Stimulated activated naive CD8-positive, alpha-beta T cell treated with anti-CD3 and anti-CD28 coated beads, Interleukin-15, Interleukin-2, amounts not matched to agents 100 U/mL and 50 U/mL, for 24 hours (primary cell): Measurements from ENCODE around the gene PRUNE2.

Experiments
- ATAC-seq: fragments of 150-1000 bp; cut with Tn5 transposase; one replicate; pipeline ENCODE4 v1.10.0; 2021
- DNase-seq: peaks from one replicate; pipeline ENCODE4 v3.0.0; 2021

PRUNE2 gene

DNA sequence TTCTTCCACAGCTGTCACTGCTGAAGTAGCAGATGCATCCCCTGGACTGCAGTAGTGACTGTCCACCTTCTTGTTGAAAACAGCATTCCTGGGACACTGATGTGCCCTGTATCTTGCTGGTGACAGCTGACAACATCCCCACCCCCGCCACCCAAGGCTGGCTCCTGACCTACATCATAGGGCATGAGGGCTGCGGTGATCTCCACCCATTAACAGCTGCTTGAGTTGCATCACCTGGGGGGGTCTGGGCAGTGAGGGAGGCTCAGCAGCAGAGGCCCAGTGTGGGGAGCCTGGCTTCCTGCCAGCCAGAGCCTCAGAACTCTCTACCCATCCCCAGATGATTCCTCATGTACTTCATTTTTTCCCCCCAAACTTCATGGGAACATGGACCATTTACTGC, 4.1 kb downstream of the PRUNE2 start:
- no peak for DNase-seq
- no peak for ATAC-seq

DNA sequence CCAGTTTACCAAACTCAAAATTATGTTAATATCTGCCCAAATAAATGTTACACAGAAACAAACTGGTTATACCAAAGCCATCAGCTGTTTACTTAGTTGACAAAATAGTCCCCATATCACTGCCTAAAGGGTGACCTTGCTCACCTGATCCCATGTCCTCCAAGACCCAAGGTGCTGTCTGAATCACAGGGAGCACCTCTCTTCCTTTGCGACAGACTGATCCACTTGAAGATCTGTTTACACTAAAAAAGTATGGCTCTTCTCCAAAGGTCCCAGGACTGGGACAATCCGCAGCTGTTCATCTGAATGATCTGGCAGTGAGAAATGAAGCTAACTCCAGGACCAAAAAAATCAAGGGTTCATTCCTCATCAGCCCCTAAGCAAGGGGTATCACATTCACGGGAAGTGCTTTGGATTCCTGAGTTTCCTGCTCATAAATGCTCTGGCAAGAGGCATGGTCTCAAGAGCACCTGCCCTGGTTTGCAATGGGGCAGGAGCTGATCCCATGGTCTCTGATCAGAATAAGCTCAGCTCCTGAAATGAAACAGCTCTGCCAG, 5.0 kb downstream of the PRUNE2 start:
- no peak for ATAC-seq
- no peak for DNase-seq

DNA sequence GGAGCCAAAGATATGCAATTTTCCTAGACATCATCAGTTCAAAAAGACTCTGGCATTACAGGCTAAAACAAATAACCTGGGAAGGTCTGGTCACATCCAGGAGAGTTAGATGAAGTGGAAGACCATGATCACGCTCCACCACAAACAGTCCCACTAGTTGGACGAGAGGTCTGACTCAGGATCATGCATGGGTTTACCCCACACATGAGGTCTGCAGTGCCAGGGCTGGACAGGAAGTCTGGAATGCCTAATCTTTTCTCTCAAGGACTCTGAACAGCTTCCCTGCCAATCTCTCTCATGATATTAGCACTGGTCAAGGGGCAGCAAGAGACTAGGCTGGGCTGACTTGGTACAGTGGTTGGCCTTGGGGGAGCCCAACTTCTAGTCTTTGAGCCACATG, 7.1 kb downstream of the PRUNE2 start:
- DNase-seq (no peak), ATAC-seq (no peak)

DNA sequence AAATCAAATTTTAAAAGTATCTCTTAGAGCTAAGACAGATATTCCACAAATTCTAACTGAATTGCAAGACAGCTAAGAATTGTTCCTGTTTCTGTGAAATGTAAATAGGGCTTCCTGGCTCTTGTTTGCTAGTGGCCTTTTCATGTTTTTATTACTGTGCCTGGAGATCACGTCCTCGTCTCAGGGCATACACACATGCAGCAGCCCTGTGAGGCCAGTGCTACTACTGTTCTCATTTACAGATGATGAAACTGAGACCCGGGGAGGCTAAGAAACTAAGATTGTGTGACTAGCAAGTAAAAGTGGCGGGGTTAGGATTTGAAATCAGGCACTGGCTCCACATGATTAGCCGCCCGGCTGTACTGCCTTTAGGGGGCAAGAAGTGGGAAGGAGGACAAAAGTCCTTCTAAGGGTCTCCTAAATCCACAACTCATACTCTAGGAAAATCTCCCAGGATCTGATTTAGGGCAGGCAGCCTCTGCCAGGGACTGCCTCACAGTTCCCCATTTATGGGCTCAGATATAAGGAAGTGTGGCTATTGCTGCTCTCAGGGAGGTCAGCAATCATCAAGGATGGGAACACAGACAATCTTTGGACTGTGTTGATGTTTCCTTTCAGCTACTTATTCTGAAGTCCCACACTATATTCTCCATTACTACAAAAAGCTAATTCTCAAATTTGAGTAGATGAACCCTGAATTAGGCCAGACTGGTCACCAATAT, 7.9 kb downstream of the PRUNE2 start:
- ATAC-seq (no peak), DNase-seq (no peak)

DNA sequence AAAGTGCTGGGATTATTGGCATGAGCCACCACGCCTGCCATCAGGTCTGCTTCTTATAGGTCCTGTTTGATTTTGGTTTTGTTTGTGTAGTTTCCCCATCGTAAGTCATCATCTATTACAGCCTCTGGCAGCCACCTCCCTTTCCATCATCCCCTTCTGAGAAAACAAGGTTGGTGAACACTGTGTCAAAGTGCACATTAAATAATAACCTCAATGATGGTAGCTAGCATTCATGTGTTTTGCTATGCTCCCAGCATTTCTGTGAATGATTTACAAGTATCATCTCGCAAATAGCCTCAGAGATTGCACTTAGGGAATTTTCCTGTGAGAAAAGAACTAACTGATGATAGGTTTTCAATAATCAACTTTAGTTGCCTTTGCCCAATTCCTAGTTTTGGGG, 9.9 kb downstream of the PRUNE2 start:
- DNase-seq: no peak

DNA sequence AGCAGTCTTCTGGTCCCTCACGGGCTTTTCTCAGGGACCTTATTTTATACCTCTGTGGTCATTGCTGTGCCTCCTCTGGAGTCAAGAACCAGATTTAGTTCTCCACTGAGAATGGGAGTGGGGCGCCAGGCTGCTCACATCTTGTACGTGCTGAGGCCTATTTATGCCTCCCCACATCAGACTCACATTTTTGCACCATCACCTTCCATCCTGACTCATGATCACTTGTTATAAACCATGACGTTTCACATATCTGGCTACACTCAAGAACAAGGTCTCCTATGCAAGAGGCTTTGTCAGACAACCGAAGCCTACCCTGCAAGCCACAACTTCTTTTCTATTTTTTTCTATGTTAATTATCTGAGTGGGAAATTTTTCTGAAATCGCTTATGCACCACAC, 10.7 kb downstream of the PRUNE2 start:
- ATAC-seq: no peak
- DNase-seq: no peak

More for the DNA sequence above, 9.9 kb downstream of the PRUNE2 start:
- ATAC-seq: no peak

DNA sequence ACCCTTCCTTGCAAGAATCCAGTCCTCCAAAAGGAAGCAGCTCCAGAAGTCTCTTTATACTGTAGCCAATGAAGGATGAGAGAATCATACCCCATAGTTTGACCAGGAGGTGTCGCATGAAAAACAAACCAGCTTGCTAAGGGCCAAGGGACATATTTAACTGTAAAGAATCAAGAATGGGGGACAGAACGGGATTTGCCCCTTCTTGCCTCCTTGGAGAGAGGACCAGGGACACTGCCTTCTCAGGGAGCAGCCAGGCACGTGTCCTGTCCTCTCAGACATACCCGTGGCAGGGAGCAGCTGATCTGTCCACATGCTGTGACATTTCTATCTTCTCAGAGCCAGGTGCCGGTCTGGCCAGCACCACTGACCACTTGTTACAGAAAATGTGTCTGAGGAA, 11.7 kb downstream of the PRUNE2 start:
- ATAC-seq (no peak), DNase-seq (no peak)

DNA sequence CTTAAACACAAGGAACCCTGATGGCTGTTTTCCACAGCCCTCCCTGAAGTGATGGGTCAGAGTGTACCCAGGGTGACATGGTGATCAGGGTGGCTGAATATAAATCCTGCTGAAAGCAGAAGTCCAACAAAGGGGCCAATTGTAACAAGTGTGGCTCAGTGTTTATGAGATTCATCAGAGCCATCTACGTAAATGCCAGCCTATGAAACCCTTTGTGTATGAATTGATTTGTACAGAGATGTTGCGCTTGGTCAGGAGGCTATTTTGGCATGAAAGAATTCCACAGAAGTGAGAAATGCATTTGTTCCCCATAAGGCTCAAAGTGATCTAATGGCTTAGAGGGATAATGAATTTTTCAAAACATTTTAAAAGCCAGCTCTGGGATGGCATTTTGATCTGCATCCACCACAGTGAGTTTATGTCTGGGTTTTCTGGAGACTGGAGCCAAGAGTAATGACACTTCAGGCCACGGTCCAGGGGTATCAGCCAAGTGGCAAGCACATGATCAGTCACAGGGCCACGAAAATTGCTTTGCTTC, 12.4 kb downstream of the PRUNE2 start:
- no peak for ATAC-seq
- DNase-seq: no peak

DNA sequence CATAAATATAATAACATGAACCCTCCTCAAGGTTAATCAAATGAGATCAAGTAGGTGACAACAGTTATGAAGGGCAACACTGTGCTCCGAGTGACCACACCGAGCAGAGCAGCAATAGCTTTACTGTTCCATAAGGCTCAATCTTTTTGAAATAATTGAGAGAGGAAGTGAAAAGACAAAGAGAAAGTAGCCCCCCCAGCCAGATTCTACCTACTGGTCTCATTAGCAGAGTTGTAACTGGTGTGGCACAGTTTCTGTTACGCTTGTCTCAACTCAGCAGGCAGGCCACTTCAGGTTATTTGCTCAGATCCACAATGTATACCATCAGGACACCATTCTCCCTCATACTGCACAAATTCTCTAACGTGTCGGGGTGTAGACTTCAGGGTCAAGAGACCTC, 14.0 kb downstream of the PRUNE2 start:
- no peak for ATAC-seq

DNA sequence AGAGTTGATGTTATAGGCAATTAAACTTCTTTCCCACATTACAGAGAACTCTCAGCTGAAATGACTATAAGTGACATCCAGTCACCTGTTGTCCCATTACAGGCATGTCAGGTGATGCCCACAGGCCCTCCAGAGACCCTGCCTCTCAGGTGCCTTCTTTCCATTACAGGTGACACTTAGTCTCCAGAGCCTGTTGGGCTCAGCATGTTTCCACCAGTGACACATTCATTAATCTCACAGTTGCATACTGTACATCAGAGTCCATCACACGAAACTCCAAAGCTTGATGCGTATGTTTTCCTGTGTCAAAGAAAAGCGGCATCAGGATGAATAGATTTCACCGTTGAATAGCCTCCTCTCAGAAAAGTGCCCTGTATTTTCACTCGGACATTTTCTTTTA, 14.6 kb downstream of the PRUNE2 start:
- no peak for ATAC-seq
- DNase-seq: no peak

More for the DNA sequence above, 14.0 kb downstream of the PRUNE2 start:
- DNase-seq: no peak

DNA sequence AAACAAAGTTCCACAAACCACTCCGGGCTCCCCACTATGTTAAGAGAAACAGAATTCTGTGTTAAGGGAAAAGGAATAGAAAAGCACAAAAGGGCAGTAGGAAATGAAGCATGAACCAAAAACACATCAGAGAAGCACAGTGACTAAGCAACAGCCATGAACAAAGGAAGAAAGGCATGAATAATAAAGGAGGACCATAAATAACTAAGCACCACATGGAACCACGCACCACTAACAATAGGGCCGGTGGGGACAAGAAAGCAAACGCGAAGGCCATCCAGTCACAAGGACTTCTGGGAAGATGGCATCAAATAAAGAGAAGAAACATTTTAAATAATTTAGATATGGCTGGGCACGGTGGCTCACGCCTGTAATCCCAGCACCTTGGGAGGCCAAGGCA, 18.0 kb downstream of the PRUNE2 start:
- DNase-seq: no peak
- no peak for ATAC-seq

DNA sequence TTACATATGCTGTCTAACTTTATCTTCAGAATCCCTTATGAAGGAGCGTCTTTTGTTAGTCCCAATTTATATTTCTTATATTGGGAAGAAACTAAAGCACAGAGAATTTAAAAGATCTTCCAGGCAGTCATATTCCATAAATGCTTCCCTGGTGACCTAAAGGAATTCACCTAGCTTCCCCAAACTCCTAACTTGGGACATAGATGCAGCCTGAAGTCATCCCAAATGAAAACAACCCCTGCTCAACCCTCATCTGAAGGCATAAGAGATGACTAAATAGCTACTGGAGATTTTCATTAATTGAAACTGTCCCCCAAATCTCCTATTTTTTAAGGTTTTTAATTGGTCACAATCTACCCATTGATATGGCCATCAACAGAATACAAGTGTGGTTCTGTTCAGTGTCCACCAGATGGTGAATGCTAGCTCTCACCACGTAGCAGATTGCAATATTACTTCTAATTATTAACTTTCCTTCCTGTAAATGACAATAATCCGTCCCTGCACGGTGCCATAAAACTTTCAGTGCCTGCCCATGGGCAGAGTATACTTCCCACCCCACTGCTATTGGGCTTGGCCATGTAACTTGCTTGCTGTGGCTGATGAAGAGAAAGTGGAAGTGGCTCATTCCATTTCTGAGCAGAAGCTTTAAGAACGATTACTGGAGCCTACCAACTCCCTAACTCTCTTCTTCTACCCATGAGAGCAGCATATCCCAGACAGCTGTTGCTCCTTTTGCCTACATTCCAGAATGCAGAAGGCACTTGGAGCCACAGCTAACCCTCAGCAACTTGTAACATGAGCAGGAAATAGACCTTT, 18.7 kb downstream of the PRUNE2 start:
- DNase-seq (no peak), ATAC-seq (no peak)

DNA sequence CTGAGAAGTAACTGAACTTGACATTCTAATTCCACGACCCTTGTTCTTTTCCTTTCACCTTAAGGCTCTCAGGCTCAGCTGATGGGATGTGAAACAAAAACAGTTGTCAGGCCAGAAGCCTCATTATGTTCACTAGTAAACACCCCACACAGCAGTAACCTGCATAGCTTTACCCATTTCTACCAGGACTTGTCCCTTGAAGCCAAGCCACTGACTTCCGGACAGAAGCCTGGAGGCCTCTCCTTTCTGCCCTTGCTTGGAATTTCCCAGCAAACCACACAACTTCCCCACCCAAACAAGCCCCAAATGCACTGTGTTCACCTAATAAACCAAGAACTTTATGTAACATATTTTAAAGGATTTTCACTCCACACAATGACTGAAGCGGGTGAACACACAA, 19.6 kb downstream of the PRUNE2 start:
- no peak for ATAC-seq

DNA sequence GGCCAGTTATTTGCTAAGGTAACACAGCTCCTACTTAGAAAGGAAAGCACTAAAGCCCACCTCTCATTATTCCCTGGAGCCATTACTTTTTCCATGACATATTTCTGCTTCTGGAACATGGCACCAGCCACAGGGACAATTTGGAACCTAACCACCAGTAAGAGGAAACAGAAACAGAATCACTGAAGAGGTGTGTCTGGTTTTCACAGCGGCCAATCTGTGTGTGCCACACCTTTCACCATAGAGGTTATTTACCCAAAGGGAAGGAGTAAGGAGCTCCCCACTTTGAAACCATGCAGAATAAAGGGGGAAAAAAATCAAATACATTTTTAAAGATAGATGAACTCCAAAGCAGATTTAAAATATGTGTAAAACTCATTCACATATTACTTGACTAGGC, 21.1 kb downstream of the PRUNE2 start:
- ATAC-seq (no peak), DNase-seq (no peak)

More for the DNA sequence above, 19.6 kb downstream of the PRUNE2 start:
- no peak for DNase-seq

DNA sequence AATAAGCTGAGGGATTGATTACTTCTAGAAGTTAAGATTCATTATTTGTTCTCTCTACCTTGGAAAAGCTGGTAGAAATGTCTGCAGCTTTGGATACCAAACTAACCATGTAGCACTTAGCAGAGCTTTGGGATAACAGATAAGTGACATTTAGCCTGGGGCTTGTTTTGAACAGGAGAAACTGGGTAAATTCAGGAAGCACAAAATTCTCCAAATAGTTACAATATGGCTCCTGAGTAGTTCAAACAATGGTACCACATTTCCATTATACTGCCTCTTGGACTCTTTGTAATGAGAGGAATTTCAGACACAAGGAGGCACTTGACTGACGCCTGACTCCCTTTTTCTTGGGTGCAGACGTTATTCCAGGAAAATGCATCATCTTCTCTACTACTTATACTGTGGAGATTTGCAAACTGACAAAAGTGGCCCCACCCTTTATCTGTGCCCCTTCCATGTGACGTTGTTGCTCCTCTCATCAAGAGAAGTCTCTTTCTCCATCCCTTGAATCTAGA, 22.5 kb downstream of the PRUNE2 start:
- DNase-seq (no peak), ATAC-seq (no peak)

DNA sequence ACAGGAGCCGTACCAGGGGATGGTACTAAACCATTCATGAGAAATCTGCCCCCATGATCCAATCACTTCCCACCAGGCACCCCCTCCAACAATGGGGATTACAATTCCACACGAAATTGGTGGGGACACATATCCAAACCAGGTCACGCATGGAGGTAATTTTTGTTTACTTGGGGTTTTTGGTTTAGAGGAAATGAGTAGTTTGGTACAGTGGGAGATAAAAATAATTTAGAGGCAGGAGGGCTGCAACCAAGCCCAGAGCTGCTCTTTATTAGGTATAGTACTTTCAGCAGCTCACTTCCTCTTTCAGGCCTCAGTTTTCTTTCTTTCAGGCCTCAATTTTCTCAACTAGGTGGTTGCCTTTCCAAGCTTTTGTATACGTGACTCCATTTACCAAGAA, 23.2 kb downstream of the PRUNE2 start:
- ATAC-seq (no peak), DNase-seq (no peak)

DNA sequence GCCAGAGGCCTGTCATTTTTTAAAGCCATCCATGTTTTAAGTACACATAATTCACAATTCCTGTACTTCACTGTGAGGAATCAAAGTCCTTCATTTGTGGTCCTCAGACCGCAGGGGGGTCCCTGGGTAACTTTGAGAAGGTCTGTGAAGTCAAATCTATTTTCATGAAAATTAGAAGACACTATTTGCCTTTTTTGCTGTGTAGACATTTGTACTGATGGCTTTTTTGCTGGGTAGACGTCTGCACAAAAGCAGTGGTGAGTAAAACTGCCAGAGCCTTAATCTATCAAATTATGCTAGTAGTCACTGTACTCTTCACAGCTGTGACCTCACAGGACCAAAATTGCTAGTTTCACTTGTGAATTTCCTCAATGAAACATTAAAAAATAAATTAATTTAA, 25.7 kb downstream of the PRUNE2 start:
- DNase-seq: no peak
- no peak for ATAC-seq

DNA sequence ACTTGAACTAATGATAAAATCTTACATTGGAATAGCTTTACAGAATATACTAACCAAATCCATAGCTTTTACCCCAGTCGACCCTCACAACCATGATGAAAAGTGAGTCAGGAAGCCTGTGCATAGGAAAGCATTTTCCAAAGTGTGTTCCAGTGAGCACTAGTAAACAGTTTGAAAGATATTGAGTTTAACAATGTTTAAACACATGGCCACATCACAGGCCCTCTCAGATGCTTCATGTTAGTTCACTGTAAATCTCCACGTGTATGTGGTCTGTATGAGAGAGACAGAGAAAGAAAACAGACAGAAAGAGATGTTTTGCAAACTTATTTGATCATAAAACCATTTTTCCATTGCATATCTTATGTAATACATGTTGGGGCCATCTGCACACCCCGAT, 27.0 kb downstream of the PRUNE2 start:
- DNase-seq (no peak), ATAC-seq (no peak)

DNA sequence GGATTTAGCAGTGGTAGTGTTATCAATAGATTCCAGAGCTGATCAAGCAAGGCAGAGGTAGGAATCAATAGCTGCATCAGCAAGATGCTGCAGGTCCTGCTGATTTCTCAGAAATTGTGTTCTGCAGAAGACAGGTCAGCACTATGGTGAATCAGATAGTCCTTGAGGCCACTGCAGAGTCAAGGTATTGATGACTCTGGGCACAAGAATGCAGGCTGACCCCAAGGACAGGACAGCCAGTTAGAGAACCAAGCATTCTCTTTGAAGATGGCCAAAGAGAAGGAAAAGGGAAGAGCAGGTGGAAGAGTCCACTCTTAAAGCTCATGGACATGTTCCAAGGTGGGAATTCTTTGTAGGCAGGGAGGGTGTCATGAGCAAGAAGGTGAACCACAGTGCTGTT, 28.0 kb downstream of the PRUNE2 start:
- no peak for DNase-seq
- ATAC-seq: no peak

DNA sequence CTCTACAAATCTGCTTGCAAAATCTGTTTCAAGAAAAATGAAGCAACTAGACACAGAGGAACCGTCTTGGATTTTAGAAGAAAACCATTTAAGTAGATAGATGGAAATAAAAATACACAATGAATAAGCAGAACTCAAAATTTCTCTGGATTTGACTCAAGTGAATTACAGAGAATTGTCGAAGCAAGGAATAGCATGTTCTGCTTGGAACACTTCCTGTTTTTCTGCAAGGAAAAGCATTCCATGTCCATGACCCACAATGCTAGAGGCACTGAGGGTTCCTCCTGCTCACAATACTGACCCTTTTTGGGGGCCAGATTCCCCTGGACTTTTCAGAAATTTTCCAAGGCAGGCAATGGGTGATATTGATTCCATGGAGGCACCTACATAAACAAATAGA, 29.8 kb downstream of the PRUNE2 start:
- ATAC-seq (no peak), DNase-seq (no peak)

DNA sequence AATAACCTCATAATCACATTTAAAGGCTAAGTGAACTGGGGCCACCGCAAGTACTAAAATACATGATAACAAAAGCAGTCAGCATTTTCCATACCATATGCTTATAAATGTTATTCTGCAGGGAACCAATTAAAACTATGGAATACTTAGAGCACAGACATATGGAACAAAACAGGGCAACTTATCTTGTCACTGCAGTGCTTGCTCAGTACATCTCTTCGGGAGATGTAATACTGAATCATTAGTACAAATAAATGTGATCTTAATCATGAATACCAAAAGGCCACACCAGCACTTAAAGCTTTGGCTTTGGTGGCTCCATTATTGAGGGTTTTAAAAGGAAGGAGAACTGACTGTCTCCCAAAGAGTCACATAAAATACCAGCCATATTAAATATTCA, 32.1 kb downstream of the PRUNE2 start:
- DNase-seq (no peak), ATAC-seq (no peak)

DNA sequence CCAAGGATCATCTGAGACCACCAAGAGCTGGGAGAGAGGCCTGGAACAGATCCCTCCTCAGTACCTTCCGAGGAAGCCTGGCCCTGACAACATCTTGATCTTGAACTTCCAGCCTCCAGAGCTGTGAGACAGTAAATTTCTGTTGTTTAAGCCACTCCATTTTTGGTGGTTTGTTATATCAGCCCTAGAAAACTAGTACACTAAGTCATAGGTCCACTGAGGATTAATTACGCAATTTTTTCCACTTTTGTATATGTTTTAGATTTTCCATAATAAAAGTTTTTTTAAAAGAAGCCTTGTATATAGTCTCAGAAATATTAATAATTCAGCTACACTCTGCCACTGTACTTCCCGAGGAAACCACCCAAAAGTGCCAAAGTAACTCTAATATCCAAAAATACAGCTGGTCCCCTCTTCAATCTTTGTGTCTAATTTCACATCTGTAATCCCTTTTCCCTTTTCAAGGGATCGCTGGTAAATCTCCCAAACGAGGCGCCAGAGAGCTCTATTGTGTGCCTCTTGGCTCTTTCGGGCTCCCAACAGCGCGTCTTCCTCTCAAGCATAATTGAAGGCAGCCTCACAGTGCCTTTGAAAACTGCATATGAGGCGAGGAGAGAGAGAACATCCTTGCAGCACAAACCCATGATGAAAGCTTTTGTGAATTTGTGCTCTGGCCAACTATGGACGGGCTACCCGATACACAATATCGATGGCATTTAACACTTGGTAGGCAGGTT, 32.7 kb downstream of the PRUNE2 start:
- DNase-seq (no peak), ATAC-seq (no peak)
